ENCODE results near the gene PIK3R1.

The PIK3R1 gene

GRCh38 chr5:68215208-68215897 is at the start of gene PIK3R1:
Gene PIK3R1 (plus strand): TSS chr5:68215756. CDS start chr5:68226676, 10,920 bp downstream.
- peak; percentile 76 for DNase-seq

DNA sequence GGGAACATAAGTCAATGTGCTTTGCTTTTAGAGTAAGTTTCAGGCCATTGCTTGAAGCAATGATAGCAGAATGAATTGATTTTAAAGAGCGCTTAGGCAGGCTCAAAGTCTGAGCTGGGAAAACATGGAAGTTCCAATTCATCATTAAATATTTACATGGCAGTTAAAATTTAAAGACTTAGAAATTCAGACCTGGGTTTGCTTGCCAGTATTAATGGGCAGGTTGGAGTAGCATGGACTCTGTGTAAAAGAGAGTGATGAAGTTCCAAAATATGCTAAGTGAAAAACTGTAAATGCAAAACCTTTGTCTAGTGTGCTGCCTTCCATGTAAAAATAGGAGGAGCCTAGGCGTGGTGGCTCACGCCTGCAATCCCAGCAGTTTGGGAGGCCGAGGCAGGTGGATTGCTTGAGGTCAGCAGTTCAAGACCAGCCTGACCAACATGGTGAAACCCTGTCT is 48.3 kb upstream of the PIK3R1 start:
- no peak for DNase-seq

DNA sequence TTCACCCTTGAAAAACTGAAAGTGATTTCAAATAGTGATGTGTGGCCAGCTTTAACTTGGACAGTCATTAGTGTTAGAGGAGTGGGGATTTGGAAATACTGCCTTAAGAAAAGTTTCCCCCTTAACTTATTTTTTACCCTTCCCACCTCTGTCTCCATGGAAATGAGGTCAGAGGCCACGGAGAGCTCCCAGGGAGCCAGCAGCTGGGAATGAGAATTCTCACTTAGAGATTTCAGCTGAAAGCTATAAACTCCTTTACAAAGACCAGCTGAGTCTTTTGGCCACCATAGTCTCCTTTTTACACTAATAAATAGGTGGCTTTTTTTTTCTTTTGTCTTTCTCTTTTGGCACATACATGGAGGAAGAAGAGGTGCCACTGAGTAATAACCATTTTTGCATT is 45.7 kb upstream of the PIK3R1 start:
- no peak for DNase-seq

GRCh38 chr5:68170826-68171558 is 44.6 kb upstream of the PIK3R1 start:
- DNase-seq = no peak

DNA sequence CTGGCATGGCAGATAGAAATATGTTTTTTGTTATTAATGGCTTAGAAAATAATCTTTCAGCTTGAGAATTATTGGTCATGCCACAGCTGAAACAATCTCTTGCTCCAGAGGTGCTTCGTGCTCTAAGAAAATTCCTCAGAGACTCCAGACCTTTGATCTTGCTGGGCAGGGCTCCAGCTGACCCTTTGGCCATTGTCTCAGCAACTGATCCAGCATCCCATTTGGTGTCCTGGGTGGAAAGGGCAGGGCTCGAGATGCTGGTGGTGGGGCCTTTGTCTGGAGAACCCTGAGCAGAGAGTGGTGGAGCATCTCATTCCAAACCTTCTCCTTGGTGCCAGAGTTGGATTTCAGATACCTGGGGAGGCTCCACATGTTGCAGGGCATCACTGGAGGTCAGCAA is 43.2 kb upstream of the PIK3R1 start:
- no peak for DNase-seq

DNA sequence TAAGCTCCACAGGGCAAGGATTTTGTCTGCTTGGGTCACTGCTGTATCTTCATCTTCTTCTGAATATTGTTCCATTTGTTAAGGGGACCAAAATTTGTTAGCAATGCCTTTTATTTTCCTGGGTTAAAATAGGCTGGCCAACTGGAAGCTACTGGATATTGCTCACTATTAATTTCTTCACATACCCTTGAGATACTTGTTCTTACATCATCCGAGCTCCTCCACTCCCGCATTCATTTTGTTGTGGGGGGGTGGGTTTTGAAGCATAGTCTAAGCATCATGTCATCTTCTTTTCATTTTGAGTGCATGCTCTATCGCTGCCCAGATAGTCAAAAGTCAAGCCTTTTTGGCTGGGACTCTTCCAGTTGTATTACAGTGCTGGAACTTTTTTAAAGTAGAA is 42.5 kb upstream of the PIK3R1 start:
- no peak for DNase-seq

DNA sequence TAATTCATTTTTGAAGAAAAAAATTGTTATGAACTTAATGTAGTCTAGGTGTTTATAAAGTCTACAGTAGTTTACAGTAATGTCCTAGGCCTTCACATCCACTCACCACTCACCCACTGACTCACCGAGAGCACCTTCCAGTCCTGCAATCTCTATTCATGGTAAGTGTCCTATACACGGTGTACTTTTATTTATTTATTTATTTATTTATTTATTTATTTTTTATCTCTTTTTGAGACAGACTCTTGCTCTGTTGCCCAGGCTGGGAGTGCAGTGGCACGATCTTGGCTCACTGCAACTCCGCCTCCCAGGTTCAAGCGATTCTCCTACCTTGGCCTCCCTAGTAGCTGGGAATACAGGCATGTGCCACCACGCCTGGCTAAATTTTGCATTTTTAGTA is 39.3 kb upstream of the PIK3R1 start:
- DNase-seq = no peak

GRCh38 chr5:68176802-68177479 is 38.6 kb upstream of the PIK3R1 start:
- no peak for DNase-seq

DNA sequence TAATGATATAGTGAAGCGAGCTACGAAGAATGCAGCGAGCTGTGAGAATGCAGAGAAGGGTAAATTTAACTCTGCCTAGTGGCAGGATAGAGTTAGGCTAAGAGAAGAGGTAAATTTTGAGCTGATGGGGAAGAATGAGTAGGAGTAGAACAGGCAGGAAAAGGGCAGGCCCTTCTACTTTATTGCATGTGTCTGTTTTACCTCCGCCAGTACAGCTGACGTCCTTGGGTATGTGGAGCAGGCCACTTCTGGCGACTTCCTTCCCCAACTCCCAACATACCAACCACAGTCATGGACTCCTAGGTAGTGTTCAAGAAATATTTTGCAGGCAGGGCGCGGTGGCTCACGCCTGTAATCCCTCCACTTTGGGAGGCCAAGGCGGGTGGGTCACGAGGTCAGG is 37.9 kb upstream of the PIK3R1 start:
- no peak for DNase-seq

DNA sequence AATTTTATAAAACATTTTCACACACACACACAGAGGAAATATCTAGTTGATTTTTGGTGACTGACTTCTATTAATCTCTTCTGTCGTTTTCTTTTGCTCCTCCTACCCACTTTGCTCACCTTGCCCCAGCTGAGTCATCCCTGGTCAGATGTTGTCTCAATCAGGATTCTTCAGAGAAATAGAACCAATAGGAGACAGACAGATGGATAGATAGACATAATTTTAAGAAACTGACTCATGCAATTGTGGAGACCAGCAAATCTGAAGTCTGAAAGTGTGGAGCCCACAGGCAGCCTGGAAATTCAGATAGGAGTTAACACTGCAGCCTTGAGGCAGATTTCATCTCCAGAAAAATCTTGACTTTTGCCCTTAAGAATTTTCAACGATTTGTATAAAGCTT is 37.0 kb upstream of the PIK3R1 start:
- no peak for DNase-seq

GRCh38 chr5:68180121-68181038 is 35.2 kb upstream of the PIK3R1 start:
- no peak for DNase-seq

- DNase-seq = no peak
Observed at GRCh38 chr5:68181039-68181599, 34.4 kb upstream of the PIK3R1 start.

GRCh38 chr5:68182094-68182493 is 33.5 kb upstream of the PIK3R1 start:
- no peak for DNase-seq

DNA sequence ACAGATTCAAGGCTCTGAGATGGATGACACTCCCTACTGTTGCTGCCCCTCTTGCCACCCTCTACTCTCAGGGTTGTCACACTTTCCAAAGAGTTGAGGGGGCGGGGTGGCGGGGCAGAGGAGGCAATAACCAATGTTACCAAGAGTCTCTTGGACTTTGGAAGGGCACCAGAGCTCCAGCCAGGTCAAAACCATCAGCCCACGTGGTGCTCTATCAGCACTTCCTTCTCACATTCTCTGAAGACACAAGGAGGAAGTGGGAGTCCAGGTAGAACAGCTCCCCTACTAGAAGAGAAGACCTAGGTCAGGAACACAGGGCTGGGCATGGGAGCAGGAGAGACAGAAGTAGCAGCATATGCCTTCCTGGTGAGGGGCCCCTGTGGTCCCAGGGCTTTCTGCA is 33.0 kb upstream of the PIK3R1 start:
- DNase-seq = no peak

GRCh38 chr5:68187268-68188055 is 28.1 kb upstream of the PIK3R1 start:
- DNase-seq = no peak

DNA sequence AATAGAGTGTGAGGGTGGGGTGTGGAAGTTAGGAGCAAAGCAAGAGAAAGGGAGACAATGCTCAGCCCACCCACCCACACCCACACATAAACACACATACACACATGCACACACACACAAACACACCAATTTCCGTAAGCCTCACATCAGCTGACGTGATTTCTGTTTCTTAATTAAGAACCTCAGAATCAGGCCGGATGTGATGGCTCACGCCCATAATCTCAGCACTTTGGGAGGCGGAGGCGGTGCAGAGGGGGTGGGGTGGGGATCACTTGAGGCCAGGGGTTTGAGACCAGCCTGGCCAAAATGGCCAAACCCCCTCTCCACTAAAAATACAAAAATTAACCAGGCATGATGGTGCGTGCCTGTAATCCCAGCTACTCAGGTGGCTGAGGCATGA is 26.4 kb upstream of the PIK3R1 start:
- no peak for DNase-seq

DNA sequence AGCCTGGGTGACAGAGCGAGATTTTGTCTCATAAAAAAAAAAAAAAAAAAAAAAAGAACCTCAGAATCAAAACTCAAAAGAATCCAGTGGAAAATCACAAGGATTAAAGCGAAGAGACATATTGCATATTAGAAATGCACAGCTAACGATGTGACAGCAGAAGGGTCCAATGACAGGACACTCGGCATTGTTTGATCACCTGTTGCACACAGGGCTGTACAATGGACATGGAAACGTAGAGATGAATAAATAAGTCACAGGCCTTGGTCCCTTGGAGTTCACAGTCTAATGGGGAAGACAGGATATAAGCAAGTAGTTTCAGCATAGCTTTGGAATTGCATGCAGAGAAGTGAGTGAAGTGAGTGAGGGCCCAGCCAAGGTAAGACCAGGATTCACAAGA is 25.9 kb upstream of the PIK3R1 start:
- no peak for DNase-seq

GRCh38 chr5:68190619-68191018 is 24.9 kb upstream of the PIK3R1 start:
- no peak for DNase-seq

- DNase-seq = no peak
Observed at GRCh38 chr5:68191083-68191791, 24.3 kb upstream of the PIK3R1 start.

DNA sequence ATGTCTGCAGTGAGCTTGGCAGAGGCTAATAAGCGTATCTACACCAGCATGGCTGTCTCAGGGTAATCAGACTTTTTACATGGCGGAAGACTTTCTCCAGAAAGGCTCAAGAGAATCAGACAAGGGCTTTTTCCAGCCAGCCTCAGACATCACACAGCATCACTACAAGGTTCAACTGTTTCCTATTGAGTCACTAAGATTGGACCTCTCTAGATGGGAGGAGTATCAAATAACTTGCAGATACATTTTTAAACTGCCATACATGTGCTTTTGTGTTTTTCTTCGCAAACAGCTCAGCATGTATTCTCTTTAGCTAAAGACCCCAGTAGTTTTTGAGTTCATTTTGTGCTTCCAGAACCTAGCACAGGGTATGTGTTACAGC is 22.9 kb upstream of the PIK3R1 start:
- DNase-seq = no peak

- no peak for DNase-seq
Observed at GRCh38 chr5:68193481-68194036, 22.0 kb upstream of the PIK3R1 start.
